K562 (cell line): ENCODE results near the gene HIVEP3.

ENCODE experiments used
- BACH1 ChIP-seq: fragments of 200-800 bp; sonication (Bioruptor generic); IDR thresholded peaks from 2 replicates; pipeline ENCODE4 v1.6.1; 2016; ENCODE audit warnings: missing genetic modification characterization, missing compliant biosample characterization
- HEY1 ChIP-seq: fragments of 250-450 bp; sonication (Bioruptor Pico); IDR thresholded peaks from 2 replicates; pipeline ENCODE4 v1.5.0; 2020; ENCODE audit warnings: mild to moderate bottlenecking, moderate library complexity, borderline replicate concordance
- HNRNPL ChIP-seq: fragments of 200-400 bp; formaldehyde crosslinking; IDR thresholded peaks from 2 replicates; pipeline ENCODE4 v1.6.1; 2017; ENCODE audit warnings: low read depth, mild to moderate bottlenecking, low read length
- NFRKB ChIP-seq: fragments of 450-650 bp; IDR thresholded peaks from 2 replicates; pipeline ENCODE4 v1.6.1; 2016; ENCODE audit warnings: low read depth
- RB1 ChIP-seq: fragments of 450-650 bp; IDR thresholded peaks from 2 replicates; pipeline ENCODE4 v1.6.1; 2017; ENCODE audit warnings: low read depth, mild to moderate bottlenecking
- SIN3B ChIP-seq: fragments of 450-650 bp; IDR thresholded peaks from 2 replicates; pipeline ENCODE4 v1.6.1; 2017; ENCODE audit warnings: low read depth, mild to moderate bottlenecking, moderate library complexity
- SOX6 ChIP-seq: fragments of 450-650 bp; IDR thresholded peaks from 2 replicates; pipeline ENCODE4 v1.6.1; 2014; ENCODE audit warnings: mild to moderate bottlenecking
- ZNF24 ChIP-seq: fragments of 450-650 bp; IDR thresholded peaks from 2 replicates; pipeline ENCODE4 v1.6.1; 2016
- ZNF436 ChIP-seq: fragments of 250-450, 450-650 bp; sonication (Bioruptor Pico); formaldehyde crosslinking; IDR thresholded peaks from 2 replicates; pipeline ENCODE4 v1.7.0; 2020; ENCODE audit warnings: mild to moderate bottlenecking
- TF ChIP-seq, protein P1 (sequence below): conservative IDR thresholded peaks from 2 replicates; pipeline ENCODE4 v1.6.1; 2011; ENCODE audit warnings: low read depth, mild to moderate bottlenecking, low read length; ENCODE audit not compliant: control insufficient read depth

DNA sequence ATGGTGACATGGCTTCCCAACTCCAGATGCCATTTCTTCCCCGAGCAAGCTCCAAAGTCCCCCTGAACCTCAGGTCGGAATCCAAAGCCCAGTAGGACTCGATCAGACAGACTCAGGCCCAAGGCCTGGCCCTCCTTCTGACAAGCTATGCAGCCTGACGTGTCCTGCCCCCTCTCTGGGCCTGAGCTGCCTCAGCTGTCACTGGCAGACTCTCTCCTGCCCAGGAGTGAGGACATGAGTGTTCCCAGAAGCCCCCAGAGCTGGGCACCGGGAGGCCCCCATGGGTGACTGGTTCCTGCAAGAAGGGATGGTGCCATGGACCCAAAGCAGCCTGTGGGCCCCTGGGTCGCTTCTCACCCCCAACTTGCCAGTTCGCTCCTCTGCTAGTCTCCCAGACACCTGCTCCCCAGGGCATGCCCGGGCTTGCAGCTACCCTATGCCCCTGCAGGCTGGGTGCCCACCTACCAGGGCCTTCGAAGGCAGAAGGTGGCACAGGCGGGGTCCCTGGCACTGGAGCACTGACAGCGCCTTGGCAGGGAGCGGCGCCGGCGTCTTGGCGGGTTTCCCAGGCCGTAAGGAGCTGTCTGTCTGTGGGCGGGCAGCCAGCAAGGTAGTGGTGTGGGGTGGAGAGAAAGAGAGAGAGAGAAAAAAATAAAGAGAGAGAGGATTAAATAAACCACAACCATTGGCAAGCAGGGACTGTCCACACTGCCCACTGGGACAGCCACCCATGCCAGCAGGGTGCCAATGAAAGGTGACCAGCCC is 436.5 kb downstream of the HIVEP3 start:
- TF ChIP-seq RB1 (no peak), SIN3B (no peak), BACH1 (tag) (no peak), ZNF436 (CRISPR knock-in tag) (no peak), NFRKB (no peak), SOX6 (no peak), ZNF24 (no peak), HEY1 (no peak), HNRNPL (no peak)
- TF ChIP-seq, protein P1, sequence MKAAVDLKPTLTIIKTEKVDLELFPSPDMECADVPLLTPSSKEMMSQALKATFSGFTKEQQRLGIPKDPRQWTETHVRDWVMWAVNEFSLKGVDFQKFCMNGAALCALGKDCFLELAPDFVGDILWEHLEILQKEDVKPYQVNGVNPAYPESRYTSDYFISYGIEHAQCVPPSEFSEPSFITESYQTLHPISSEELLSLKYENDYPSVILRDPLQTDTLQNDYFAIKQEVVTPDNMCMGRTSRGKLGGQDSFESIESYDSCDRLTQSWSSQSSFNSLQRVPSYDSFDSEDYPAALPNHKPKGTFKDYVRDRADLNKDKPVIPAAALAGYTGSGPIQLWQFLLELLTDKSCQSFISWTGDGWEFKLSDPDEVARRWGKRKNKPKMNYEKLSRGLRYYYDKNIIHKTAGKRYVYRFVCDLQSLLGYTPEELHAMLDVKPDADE = no peak
